Cardiac fibroblast (primary cell): ENCODE data around the gene CISTR.

Experiments
- DNase-seq, 2 donors: peaks; one replicate each; pipeline versions ENCODE4 v3.0.0 to v3.0.0-alpha.2; 2010; ENCODE audit warnings: low read depth in 2 of 2
- H3K4me3 ChIP-seq, 2 donors: replicated peaks in 1 of 2; 1 replicate in 1 of 2; 2 replicates in 1 of 2; pipeline ENCODE4 v1.5.1; 2011; ENCODE audit warnings: low read depth in 2 of 2, low read length in 2 of 2, mild to moderate bottlenecking in 2 of 2, moderate library complexity in 1 of 2
- CTCF ChIP-seq: IDR thresholded peaks from one replicate; pipeline ENCODE4 v1.5.1; 2011; ENCODE audit warnings: low read depth, mild to moderate bottlenecking, low read length, inconsistent platforms

CISTR gene

GRCh38 chr12:53746592-53747092, 5.1 kb downstream of the CISTR start:
- no peak overlapping the region for H3K4me3 ChIP-seq
- peak; percentile 93 to 95 for DNase-seq
- TF ChIP-seq CTCF = peak; percentile 100

- no peak for TF ChIP-seq CTCF
- H3K4me3 ChIP-seq = no peak overlapping the region
- DNase-seq = no peak
Measured at GRCh38 chr12:53744751-53745150, 7.0 kb downstream of the CISTR start.

GRCh38 chr12:53744130-53744441, 7.7 kb downstream of the CISTR start:
- H3K4me3 ChIP-seq = no peak overlapping the region
- TF ChIP-seq CTCF = no peak
- DNase-seq = no peak

- peak; percentile 64 to 66 for DNase-seq
- no peak overlapping the region for H3K4me3 ChIP-seq
- peak; percentile 90 for TF ChIP-seq CTCF
Measured at GRCh38 chr12:53743266-53744129, 8.3 kb downstream of the CISTR start.

- no peak for DNase-seq
- no peak for TF ChIP-seq CTCF
- no peak overlapping the region for H3K4me3 ChIP-seq
Measured at GRCh38 chr12:53740130-53740491, 11.7 kb downstream of the CISTR start.

- no peak for TF ChIP-seq CTCF
- DNase-seq = no peak
- H3K4me3 ChIP-seq = no peak overlapping the region
Measured at GRCh38 chr12:53739214-53740129, 12.3 kb downstream of the CISTR start.
